Left lung (tissue), 10 donors: Measurements from ENCODE around the gene CUEDC1. TPM values are rescaled to one million over a fixed set of nuclear protein-coding genes. Genes with fewer than 3 reads are reported as not detected.

Source experiments
- ATAC-seq: fragments of 200-7000 bp; cut with Tn5 transposase; one replicate; pipeline ENCODE4 v1.9.1; 2020; ENCODE audit warnings: moderate library complexity
- DNase-seq, 4 donors: peaks; one replicate each; pipeline ENCODE4 v3.0.0-alpha.2; 2013 to 2020
- H3K27ac ChIP-seq, 2 donors: fragments of 200-600 bp; sonication (generic) in 1 of 2; one replicate each; pipeline versions ENCODE4 v1.5.0 to v1.8.0; 2020 to 2021
- H3K27me3 ChIP-seq, 2 donors: fragments of 200-600 bp; sonication (generic) in 1 of 2; one replicate each; pipeline versions ENCODE4 v1.5.0 to v1.8.0; 2020 to 2021
- H3K36me3 ChIP-seq, 2 donors: fragments of 200-600 bp; sonication (generic) in 1 of 2; one replicate each; pipeline versions ENCODE4 v1.5.0 to v1.8.0; 2020 to 2021
- H3K4me1 ChIP-seq, 2 donors: fragments of 200-600 bp; one replicate each; pipeline ENCODE4 v1.8.0; 2021
- H3K4me3 ChIP-seq, 2 donors: fragments of 200-600 bp; sonication (generic) in 1 of 2; one replicate each; pipeline versions ENCODE4 v1.5.0 to v1.8.0; 2020 to 2021; ENCODE audit warnings: mild to moderate bottlenecking in 1 of 2
- H3K9me3 ChIP-seq, 2 donors: fragments of 200-600 bp; sonication (generic) in 1 of 2; one replicate each; pipeline versions ENCODE4 v1.5.0 to v1.8.0; 2020 to 2021
- CTCF ChIP-seq, 2 donors: fragments of 200-600 bp; sonication (generic) in 1 of 2; IDR thresholded peaks; one replicate each; pipeline versions ENCODE4 v1.5.0 to v1.8.0; 2021; ENCODE audit warnings: antibody characterized with exemption in 2 of 2
- intact Hi-C, 2 donors: fragments of 100-400 bp; cut with DNase I; formaldehyde crosslinking; loops; one replicate each; pipeline versions ENCODE4 v1.11.2 to v1.14.2; 2022
- polyA plus RNA-seq, 6 donors: library from polyadenylated mRNA; unstranded; fragments of 120-200 nt; gene quantifications; one replicate each; pipeline ENCODE4 v1.2.1, GENCODE V29; 2013; ENCODE audit not compliant: insufficient read length in 6 of 6
- total RNA-seq, 2 donors: library from RNA; stranded (reverse); fragmentation: NEBNext Ultra II Directional; extraction: Animal tissue kit (Norgen Biotek cat#: 25700); gene quantifications; one replicate each; pipeline ENCODE4 v1.2.1, GENCODE V29; 2021
- donor health status: DM: no; HTN: yes; CAD: no.
- donor health status: DM: no; HTN: no; CAD: no.

Gene CUEDC1
- total and polyA plus RNA-seq, 8 donors: 38.2 to 47.7 (median 42.6) TPM

GRCh38 chr17:57990037-57990436, 34.8 kb upstream of the CUEDC1 start:
- Histone ChIP-seq H3K36me3 (no peaks in the 10 kb centered on the region), H3K27ac (no peak overlapping the region), H3K4me3 (no peak overlapping the region), H3K27me3 (no peaks in the 10 kb centered on the region), H3K4me1 (peaks cover 4 to 51% of the 10 kb centered on the region in 2 donors), H3K9me3 (no peaks in the 10 kb centered on the region)
- no peak for ATAC-seq
- DNase-seq: no peak
- intact Hi-C loops: loop anchor here (5.0 to 10.0 kb wide), 2 partner anchors 123 to 125 kb away; no protein-coding TSS in a partner anchor
- TF ChIP-seq CTCF (IDR thresholded peaks at IDR 0.05): no peak

GRCh38 chr17:57988301-57989250, 33.4 kb upstream of the CUEDC1 start:
- H3K4me1 ChIP-seq: peaks cover 16 to 51% of the 10 kb centered on the region in 2 donors
- TF ChIP-seq CTCF (IDR thresholded peaks at IDR 0.05): no peak
- H3K27ac ChIP-seq: peak overlapping the region; percentile 95
- DNase-seq (peak; percentile 70 to 92 (median 82)), ATAC-seq (peak; percentile 72)
- H3K27me3 ChIP-seq: no peaks in the 10 kb centered on the region
- H3K4me3 ChIP-seq: peak overlapping the region; percentile 76 to 96
- intact Hi-C loops: no loop called here
- no peaks in the 10 kb centered on the region for H3K36me3 ChIP-seq
- no peaks in the 10 kb centered on the region for H3K9me3 ChIP-seq

- Histone ChIP-seq H3K4me3 (peak within 1 kb of the TSS; percentile 76 to 96), H3K4me1 (peaks cover 16 to 55% of the 10 kb centered on the region in 2 donors), H3K36me3 (peaks cover 0 to 2% of the 10 kb centered on the region in 2 donors), H3K27me3 (no peaks in the 10 kb centered on the region), H3K9me3 (no peaks in the 10 kb centered on the region), H3K27ac (peak within 1 kb of the TSS; percentile 95)
- ATAC-seq (peak; percentile 71), DNase-seq (peak; percentile 72 to 95 (median 76))
- no peak for TF ChIP-seq CTCF (IDR thresholded peaks at IDR 0.05)
- intact Hi-C loops: no loop called here
Measured at GRCh38 chr17:57987581-57988300, 32.5 kb upstream of the CUEDC1 start, which contains the start of gene VEZF1. Gene VEZF1 (minus strand): TSS chr17:57988254. CDS start chr17:57988111, 143 bp downstream.

- ATAC-seq (peak; percentile 66), DNase-seq (peak; percentile 59 to 86 (median 68))
- H3K36me3 ChIP-seq: peaks cover 0 to 8% of the 10 kb centered on the region in 2 donors
- H3K4me3 ChIP-seq: peak overlapping the region; percentile 76 to 96
- no peaks in the 10 kb centered on the region for H3K27me3 ChIP-seq
- intact Hi-C loops: no loop called here
- peaks cover 16 to 62% of the 10 kb centered on the region in 2 donors for H3K4me1 ChIP-seq
- H3K9me3 ChIP-seq: no peaks in the 10 kb centered on the region
- peak overlapping the region; percentile 95 for H3K27ac ChIP-seq
- no peak for TF ChIP-seq CTCF (IDR thresholded peaks at IDR 0.05)
Measured at GRCh38 chr17:57986841-57987580, 31.8 kb upstream of the CUEDC1 start.
